ENCODE measurements around the gene DIO3.
"Not testable (repeated sequence)": the region's sequence is repeated elsewhere in the genome, so short reads cannot be mapped to it uniquely, and the experiment has no call there.

Gene DIO3

DNA sequence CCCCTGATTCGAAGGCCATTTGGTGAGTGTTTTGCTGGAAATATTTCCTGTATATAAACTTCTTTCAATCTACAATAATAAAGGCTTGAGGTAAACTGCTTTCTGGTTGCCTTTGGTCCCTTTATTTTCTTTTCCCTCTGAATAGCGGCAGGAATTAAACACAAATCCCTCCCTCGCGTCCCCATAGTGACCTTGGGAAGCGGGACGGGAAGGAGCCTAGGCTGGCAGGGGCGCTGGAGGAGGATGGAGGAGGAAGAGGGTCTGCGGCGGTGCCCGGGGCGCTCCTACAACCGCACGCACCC lies 2.0 kb downstream of the DIO3 start:
- TF ChIP-seq, protein P1, sequence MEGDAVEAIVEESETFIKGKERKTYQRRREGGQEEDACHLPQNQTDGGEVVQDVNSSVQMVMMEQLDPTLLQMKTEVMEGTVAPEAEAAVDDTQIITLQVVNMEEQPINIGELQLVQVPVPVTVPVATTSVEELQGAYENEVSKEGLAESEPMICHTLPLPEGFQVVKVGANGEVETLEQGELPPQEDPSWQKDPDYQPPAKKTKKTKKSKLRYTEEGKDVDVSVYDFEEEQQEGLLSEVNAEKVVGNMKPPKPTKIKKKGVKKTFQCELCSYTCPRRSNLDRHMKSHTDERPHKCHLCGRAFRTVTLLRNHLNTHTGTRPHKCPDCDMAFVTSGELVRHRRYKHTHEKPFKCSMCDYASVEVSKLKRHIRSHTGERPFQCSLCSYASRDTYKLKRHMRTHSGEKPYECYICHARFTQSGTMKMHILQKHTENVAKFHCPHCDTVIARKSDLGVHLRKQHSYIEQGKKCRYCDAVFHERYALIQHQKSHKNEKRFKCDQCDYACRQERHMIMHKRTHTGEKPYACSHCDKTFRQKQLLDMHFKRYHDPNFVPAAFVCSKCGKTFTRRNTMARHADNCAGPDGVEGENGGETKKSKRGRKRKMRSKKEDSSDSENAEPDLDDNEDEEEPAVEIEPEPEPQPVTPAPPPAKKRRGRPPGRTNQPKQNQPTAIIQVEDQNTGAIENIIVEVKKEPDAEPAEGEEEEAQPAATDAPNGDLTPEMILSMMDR (IDR thresholded peaks at IDR 0.05; ENCODE audit: low read depth, low read length, missing control alignments) = no peak
- H3K4me3 ChIP-seq (replicated peaks; ENCODE audit: low read depth, low read length) = no peak overlapping the region
- no peak for DNase-seq (ENCODE audit: extremely low read depth, low read depth)

DNA sequence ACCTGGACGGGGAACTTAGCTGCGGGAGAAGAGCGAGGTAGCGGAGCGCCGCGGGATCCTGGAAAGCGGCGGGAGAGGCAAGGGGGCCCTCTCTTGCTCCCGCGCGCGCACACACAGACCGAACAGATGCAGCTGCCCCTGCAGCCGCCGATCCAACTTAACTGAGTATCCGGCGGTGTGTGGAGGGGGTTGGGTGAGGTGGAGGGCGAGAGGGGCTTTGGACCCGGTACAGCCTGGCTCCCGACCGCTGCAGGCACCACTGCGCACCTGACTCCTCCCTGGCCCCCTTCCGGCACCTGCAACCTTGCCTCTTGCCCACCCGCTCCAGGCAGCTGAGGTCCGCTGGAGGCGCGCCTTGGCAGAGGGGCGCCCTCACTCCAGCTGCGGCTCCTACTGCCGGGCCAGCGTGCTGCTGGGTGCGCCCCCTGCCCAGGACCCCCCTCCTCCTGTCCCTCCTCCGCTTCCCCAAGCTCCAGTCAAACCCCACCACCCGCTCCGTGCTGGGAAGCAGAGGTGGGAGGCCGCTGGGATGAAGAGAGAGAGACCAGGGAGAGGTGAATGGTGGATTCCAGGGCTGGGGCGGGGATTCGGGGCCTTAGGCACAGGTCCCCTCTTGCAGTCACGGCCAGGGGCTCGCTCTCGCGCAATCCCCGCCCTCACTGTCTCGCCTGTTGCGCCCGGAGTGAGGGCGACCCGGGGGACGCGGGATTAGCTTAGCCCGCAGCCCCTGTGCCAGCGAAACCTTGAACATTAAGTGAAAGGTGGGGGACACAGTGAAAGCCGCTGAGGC lies 2.6 kb downstream of the DIO3 start:
- H3K4me3 ChIP-seq (replicated peaks; ENCODE audit: low read depth, low read length) = no peak overlapping the region
- no peak for DNase-seq (ENCODE audit: extremely low read depth, low read depth)
- TF ChIP-seq, protein P1 (IDR thresholded peaks at IDR 0.05; ENCODE audit: low read depth, low read length, missing control alignments) = no peak

DNA sequence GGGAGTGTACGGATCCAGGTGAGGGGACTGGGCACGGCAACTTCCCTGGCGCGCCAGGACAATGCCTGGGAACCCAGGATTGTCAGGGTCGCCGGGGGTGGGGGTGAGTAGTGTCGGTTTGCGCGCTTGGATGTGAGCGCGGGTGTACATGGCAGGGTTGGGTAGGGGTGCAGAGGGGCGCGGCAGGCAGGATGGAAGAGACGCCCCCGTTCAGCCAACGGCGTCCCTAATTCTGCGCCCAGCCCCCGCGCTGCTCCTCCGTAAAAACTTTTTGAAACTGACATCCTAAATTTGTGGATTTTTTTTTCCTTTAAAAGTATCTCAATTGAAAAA lies 3.1 kb downstream of the DIO3 start:
- no peak overlapping the region for H3K4me3 ChIP-seq (replicated peaks; ENCODE audit: low read depth, low read length)
- TF ChIP-seq, protein P1 (IDR thresholded peaks at IDR 0.05; ENCODE audit: low read depth, low read length, missing control alignments) = no peak
- no peak for DNase-seq (ENCODE audit: extremely low read depth, low read depth)

DNA sequence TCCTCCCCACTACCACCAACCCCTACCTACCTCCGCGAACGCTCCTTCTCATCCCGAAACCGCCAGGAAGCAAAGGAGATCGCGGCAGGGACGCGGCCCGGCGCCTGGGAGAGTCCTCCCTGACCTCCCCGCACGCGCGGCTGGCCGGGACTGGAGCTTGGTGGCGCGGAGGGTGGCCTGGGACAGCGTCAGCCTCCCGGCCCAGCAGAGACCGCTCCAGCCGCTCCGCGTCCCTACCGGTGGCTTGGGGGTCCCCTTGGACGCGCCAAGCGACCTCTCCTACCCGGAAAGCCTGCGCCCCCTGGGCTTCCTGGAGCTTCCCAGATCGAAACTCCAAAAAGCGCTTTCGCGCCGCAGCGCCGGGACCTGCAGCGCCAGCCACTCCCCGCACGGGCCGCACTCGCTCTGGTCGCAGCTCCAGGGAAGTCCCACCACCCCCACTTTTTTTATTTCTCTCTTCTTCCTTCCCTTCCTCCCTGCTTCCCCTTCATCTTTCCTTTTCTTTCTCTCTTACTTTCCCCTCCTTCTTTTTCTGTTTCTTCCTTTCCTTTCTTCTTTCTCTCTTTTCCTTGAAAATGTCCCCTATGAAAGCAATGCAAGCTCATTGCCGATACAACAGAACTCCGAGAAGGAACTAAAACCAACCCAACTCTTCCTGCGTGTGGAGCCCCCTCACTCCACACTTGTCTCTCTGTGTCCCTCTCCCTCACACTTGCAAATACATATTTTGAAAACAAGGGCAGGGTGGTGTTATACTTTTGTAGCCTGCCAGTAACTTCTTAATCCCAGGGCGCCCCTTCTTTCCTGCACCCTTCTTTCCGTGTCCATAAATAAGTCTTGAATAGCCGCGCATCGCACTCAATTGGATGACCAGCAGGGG lies 3.8 kb downstream of the DIO3 start:
- TF ChIP-seq, protein P1 (IDR thresholded peaks at IDR 0.05; ENCODE audit: low read depth, low read length, missing control alignments) = no peak
- H3K4me3 ChIP-seq (replicated peaks; ENCODE audit: low read depth, low read length) = no peak overlapping the region
- DNase-seq (ENCODE audit: extremely low read depth, low read depth) = no peak

DNA sequence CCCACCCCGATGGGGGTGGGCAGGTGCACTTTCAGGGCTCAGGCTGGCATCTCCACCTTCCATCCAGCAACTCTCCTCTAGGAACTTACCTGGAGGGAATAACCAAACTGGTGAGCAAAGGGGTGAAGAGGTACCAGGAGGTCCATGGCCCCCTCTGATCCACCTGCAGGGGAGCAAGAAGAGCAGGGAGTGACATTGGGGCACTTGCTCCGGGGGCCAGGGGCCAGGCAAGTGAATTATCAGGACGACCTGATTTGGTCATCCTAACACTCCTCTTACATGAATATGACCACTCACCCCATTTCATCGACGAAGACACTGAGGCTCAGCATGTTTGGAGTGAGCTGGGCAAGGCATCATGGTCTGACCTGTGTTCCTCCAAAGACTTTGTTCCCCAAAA lies 6.0 kb downstream of the DIO3 start:
- no peak for DNase-seq (ENCODE audit: extremely low read depth, low read depth)
- TF ChIP-seq, protein P1 (IDR thresholded peaks at IDR 0.05; ENCODE audit: low read depth, low read length, missing control alignments) = no peak
- H3K4me3 ChIP-seq (replicated peaks; ENCODE audit: low read depth, low read length) = no peak overlapping the region

DNA sequence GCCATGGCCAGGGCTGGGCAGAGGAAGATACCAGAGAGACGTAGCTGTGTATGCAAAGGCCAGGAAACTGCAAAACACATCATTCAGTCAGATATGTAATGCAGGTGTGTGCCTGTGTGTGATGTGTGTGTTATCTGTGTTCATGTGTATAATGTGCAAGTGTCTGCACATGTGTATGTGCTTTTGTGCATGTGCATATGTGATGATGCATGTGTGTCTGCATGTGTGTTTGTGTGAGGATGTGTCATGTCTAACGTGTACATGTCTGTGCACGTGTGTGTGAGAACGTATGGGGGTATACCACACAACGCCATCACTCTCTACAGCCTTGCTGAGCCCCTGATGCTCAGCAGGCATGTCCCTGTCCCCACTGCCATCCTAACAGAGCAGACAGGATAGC lies 9.7 kb downstream of the DIO3 start:
- no peak overlapping the region for H3K4me3 ChIP-seq (replicated peaks; ENCODE audit: low read depth, low read length)
- no peak for DNase-seq (ENCODE audit: extremely low read depth, low read depth)
- TF ChIP-seq, protein P1 (IDR thresholded peaks at IDR 0.05; ENCODE audit: low read depth, low read length, missing control alignments) = no peak

DNA sequence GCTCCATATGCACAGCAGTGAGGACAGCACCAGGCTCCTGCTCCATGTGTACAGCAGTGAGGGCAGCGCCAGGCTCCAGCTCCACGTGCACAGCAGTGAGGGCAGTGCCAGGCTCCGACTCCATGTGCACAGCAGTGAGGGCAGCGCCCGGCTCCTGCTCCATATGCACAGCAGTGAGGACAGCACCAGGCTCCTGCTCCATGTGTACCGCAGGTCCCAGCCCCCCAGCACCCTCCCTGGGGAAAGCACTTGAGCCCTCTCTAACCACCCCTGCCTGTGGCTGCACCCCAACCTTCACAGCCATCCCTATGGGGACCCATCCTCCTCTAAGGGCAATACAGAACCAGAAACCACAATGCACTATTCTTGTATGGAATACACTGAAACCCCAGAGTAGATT lies 11.2 kb downstream of the DIO3 start:
- not testable (repeated sequence) for H3K4me3 ChIP-seq (replicated peaks; ENCODE audit: low read depth, low read length); DNase-seq (ENCODE audit: extremely low read depth, low read depth)

Measured in HFF-Myc (cell line).